HG03354 (cell line): ENCODE data around the gene ABHD4.
"Not testable (repeated sequence)": the region's sequence is repeated elsewhere in the genome, so short reads cannot be mapped to it uniquely, and the experiment has no call there.

Source experiments
- ATAC-seq: cut with Tn5 transposase; IDR thresholded peaks from one replicate; pipeline ENCODE4 v1.9.1; 2021; ENCODE audit warnings: mild to moderate bottlenecking; ENCODE audit not compliant: unreplicated experiment, poor library complexity, severe bottlenecking

ABHD4 gene

GRCh38 chr14:22598099-22598895 lies at the start of gene ABHD4:
ABHD4 (plus strand) TSS chr14:22598300; CDS start chr14:22598307, 7 bp downstream.
- ATAC-seq: peak; percentile 72

- no peak for ATAC-seq
These were observed 48.7 kb upstream of the ABHD4 start for GRCh38 chr14:22549324-22549962.

GRCh38 chr14:22549981-22550673 lies 48.0 kb upstream of the ABHD4 start:
- ATAC-seq: peak; percentile 70

- no peak for ATAC-seq
These were observed 46.5 kb upstream of the ABHD4 start for GRCh38 chr14:22551605-22551997.

- no peak for ATAC-seq
These were observed 45.9 kb upstream of the ABHD4 start for GRCh38 chr14:22552001-22552826.

GRCh38 chr14:22552827-22553076 lies 45.3 kb upstream of the ABHD4 start:
- no peak for ATAC-seq

- no peak for ATAC-seq
These were observed 44.7 kb upstream of the ABHD4 start for GRCh38 chr14:22553445-22553844.

- ATAC-seq: not testable (repeated sequence)
These were observed 44.1 kb upstream of the ABHD4 start for GRCh38 chr14:22553861-22554497.

GRCh38 chr14:22554498-22555383 lies 43.4 kb upstream of the ABHD4 start:
- no peak for ATAC-seq

- peak; percentile 6 for ATAC-seq
These were observed 42.6 kb upstream of the ABHD4 start for GRCh38 chr14:22555384-22556011.

- ATAC-seq: peak; percentile 78
These were observed 41.8 kb upstream of the ABHD4 start for GRCh38 chr14:22556021-22556989.

- ATAC-seq: peak; percentile 34
These were observed 41.0 kb upstream of the ABHD4 start for GRCh38 chr14:22556990-22557623.

- ATAC-seq: no peak
These were observed 40.3 kb upstream of the ABHD4 start for GRCh38 chr14:22557846-22558220.

GRCh38 chr14:22558221-22558913 lies 39.7 kb upstream of the ABHD4 start:
- ATAC-seq: no peak

GRCh38 chr14:22559041-22559440 lies 39.1 kb upstream of the ABHD4 start:
- ATAC-seq: no peak

GRCh38 chr14:22560662-22561365 lies 37.3 kb upstream of the ABHD4 start:
- no peak for ATAC-seq
